Left lung (tissue), 10 donors: Measurements from ENCODE around the gene TLK1. TPM values are rescaled to one million over a fixed set of nuclear protein-coding genes. Genes with fewer than 3 reads are reported as not detected.

Experiments used
- ATAC-seq: fragments of 200-7000 bp; cut with Tn5 transposase; one replicate; pipeline ENCODE4 v1.9.1; 2020; ENCODE audit warnings: moderate library complexity
- DNase-seq, 4 donors: peaks; one replicate each; pipeline ENCODE4 v3.0.0-alpha.2; 2013 to 2020
- H3K27ac ChIP-seq, 2 donors: fragments of 200-600 bp; sonication (generic) in 1 of 2; one replicate each; pipeline versions ENCODE4 v1.5.0 to v1.8.0; 2020 to 2021
- H3K27me3 ChIP-seq, 2 donors: fragments of 200-600 bp; sonication (generic) in 1 of 2; one replicate each; pipeline versions ENCODE4 v1.5.0 to v1.8.0; 2020 to 2021
- H3K36me3 ChIP-seq, 2 donors: fragments of 200-600 bp; sonication (generic) in 1 of 2; one replicate each; pipeline versions ENCODE4 v1.5.0 to v1.8.0; 2020 to 2021
- H3K4me1 ChIP-seq, 2 donors: fragments of 200-600 bp; one replicate each; pipeline ENCODE4 v1.8.0; 2021
- H3K4me3 ChIP-seq, 2 donors: fragments of 200-600 bp; sonication (generic) in 1 of 2; one replicate each; pipeline versions ENCODE4 v1.5.0 to v1.8.0; 2020 to 2021; ENCODE audit warnings: mild to moderate bottlenecking in 1 of 2
- H3K9me3 ChIP-seq, 2 donors: fragments of 200-600 bp; sonication (generic) in 1 of 2; one replicate each; pipeline versions ENCODE4 v1.5.0 to v1.8.0; 2020 to 2021
- intact Hi-C, 2 donors: fragments of 100-400 bp; cut with DNase I; formaldehyde crosslinking; loops; one replicate each; pipeline versions ENCODE4 v1.11.2 to v1.14.2; 2022
- polyA plus RNA-seq, 6 donors: library from polyadenylated mRNA; unstranded; fragments of 120-200 nt; gene quantifications; one replicate each; pipeline ENCODE4 v1.2.1, GENCODE V29; 2013; ENCODE audit not compliant: insufficient read length in 6 of 6
- total RNA-seq, 2 donors: library from RNA; stranded (reverse); fragmentation: NEBNext Ultra II Directional; extraction: Animal tissue kit (Norgen Biotek cat#: 25700); gene quantifications; one replicate each; pipeline ENCODE4 v1.2.1, GENCODE V29; 2021
- TF ChIP-seq, protein P1 (sequence below), 2 donors: fragments of 200-600 bp; sonication (generic) in 1 of 2; IDR thresholded peaks; one replicate each; pipeline versions ENCODE4 v1.5.0 to v1.8.0; 2021; ENCODE audit warnings: antibody characterized with exemption in 2 of 2
- donor health status: DM: no; HTN: yes; CAD: no.
- donor health status: DM: no; HTN: no; CAD: no.

Gene TLK1
- total and polyA plus RNA-seq, 8 donors = 35.3 to 49.8 (median 40.4) TPM

DNA sequence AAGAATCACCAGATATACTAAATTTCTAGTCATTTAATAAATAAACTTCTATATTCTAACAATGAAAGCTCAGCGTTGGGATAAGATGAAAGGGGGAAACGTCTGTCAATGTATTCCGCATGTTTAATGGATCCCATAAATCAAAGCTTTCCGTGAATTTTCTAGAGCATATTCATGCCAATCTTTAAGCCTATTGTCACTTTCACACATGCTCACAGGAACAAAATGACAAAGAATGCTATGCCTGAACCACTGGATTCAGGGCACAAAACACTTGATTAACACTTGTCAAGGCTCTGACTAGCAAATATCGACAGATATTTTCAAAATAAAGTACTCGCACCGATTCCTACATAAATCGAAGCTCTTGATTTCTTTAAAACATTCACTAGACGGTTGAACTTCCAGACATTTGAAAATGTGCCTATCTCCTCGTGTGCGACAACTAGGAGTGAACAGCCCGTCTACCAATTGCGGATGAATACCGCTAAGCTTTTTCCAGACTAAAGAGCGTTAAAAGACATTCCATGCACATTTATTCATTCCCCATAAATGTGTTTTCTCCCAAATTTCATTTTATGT is 1.8 kb downstream of the TLK1 start:
- Histone ChIP-seq H3K4me3 (peak overlapping the region; percentile 68 to 75), H3K27ac (peak overlapping the region in 1 of 2 donors; percentile 92), H3K9me3 (no peaks in the 10 kb centered on the region), H3K27me3 (no peaks in the 10 kb centered on the region), H3K36me3 (no peaks in the 10 kb centered on the region), H3K4me1 (peaks cover 11 to 31% of the 10 kb centered on the region in 2 donors)
- TF ChIP-seq, protein P1, sequence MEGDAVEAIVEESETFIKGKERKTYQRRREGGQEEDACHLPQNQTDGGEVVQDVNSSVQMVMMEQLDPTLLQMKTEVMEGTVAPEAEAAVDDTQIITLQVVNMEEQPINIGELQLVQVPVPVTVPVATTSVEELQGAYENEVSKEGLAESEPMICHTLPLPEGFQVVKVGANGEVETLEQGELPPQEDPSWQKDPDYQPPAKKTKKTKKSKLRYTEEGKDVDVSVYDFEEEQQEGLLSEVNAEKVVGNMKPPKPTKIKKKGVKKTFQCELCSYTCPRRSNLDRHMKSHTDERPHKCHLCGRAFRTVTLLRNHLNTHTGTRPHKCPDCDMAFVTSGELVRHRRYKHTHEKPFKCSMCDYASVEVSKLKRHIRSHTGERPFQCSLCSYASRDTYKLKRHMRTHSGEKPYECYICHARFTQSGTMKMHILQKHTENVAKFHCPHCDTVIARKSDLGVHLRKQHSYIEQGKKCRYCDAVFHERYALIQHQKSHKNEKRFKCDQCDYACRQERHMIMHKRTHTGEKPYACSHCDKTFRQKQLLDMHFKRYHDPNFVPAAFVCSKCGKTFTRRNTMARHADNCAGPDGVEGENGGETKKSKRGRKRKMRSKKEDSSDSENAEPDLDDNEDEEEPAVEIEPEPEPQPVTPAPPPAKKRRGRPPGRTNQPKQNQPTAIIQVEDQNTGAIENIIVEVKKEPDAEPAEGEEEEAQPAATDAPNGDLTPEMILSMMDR (IDR thresholded peaks at IDR 0.05) = no peak
- DNase-seq (no peak), ATAC-seq (no peak)
- intact Hi-C loops = loop anchor here in 1 of 2 donors (10.0 kb wide), 1 partner anchor 184 kb away; no protein-coding TSS in a partner anchor

DNA sequence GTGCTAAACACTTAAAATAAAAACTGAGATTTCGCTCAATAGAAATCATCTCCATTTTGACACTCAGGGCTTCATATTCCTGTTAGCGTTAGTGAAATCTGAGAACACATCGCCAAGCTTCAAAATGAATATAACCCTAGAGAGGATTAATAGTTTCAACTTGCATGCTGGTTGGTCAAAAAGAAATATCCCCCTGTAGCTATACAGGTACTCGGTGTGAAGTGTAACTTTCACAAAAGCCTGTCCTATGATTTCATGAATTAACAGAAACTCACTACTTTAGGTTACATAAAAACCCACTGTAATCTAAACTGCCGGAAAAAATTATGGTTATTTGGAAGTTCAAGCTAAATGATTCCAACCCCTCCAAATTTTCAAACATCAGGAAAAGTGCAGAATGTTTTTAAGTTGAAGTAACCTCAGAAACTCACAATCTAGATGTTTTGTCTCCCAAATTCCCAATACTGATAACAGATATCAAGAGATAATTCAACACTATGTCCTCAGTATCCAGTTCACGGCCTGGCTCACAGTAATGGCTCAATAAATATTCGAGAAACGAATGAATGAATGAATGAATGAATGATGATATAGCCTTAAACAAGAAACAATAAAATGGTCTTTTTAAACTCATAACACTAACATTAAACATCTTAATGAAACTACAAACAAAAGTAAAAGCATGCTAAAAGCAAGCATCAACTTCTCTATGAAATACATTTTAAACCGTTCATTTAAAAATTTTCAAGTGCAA is 2.5 kb downstream of the TLK1 start:
- TF ChIP-seq, protein P1 (IDR thresholded peaks at IDR 0.05) = no peak
- peak overlapping the region in 1 of 2 donors; percentile 75 for H3K4me3 ChIP-seq
- no peak for DNase-seq
- H3K27ac ChIP-seq = no peak overlapping the region
- H3K36me3 ChIP-seq = no peaks in the 10 kb centered on the region
- no peak for ATAC-seq
- no peaks in the 10 kb centered on the region for H3K9me3 ChIP-seq
- intact Hi-C loops = loop anchor here in 1 of 2 donors (10.0 kb wide), 1 partner anchor 183 kb away; no protein-coding TSS in a partner anchor
- no peaks in the 10 kb centered on the region for H3K27me3 ChIP-seq
- peaks cover 11 to 34% of the 10 kb centered on the region in 2 donors for H3K4me1 ChIP-seq

DNA sequence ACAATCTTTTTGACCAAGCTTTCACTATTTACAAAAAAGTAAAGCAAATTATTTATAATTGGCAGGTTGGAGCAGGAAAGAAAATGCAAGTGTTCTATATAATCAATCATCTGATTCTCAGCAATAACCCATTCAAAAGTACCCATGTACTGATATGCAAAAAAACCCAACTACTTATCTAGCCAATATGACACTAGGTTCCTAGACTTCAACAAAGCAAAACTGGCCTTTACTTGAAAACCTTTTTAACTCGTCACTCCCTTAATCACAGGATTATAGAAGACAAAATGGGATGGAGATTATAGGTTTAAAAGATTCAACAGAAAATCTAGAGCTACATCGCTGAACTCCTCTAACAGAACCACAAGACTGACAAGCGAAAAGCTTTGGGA is 3.6 kb downstream of the TLK1 start:
- H3K4me1 ChIP-seq = peaks cover 11 to 34% of the 10 kb centered on the region in 2 donors
- no peaks in the 10 kb centered on the region for H3K36me3 ChIP-seq
- TF ChIP-seq, protein P1 (IDR thresholded peaks at IDR 0.05) = no peak
- intact Hi-C loops = loop anchor here in 1 of 2 donors (10.0 kb wide), 1 partner anchor 182 kb away; no protein-coding TSS in a partner anchor
- no peaks in the 10 kb centered on the region for H3K27me3 ChIP-seq
- H3K9me3 ChIP-seq = no peaks in the 10 kb centered on the region
- H3K4me3 ChIP-seq = no peak overlapping the region
- DNase-seq (no peak), ATAC-seq (no peak)
- no peak overlapping the region for H3K27ac ChIP-seq

DNA sequence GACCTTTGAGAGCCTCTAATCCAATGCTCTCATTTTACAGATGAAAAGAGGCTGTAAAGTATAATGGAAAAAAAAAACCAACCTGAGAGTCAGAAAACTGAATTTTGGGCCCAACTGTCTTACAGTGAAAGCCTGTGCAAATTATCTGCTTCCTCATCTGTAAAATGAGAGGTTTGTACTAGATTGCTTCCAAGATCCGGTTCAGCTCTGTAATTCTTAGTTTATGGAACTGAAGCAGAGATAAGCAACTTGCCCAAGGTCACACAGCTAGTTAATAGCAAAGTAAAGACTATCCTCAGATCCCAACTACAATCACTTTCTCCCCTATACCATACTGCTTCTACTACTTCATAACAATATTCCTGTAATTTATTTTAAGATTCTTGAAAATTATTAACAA is 6.3 kb downstream of the TLK1 start:
- no peaks in the 10 kb centered on the region for H3K36me3 ChIP-seq
- ATAC-seq = no peak
- peaks cover 8 to 37% of the 10 kb centered on the region in 2 donors for H3K4me1 ChIP-seq
- no peak for DNase-seq
- TF ChIP-seq, protein P1 (IDR thresholded peaks at IDR 0.05) = no peak
- no peak overlapping the region for H3K4me3 ChIP-seq
- H3K27ac ChIP-seq = no peak overlapping the region
- intact Hi-C loops = loop anchor here in 1 of 2 donors (10.0 kb wide), 1 partner anchor 180 kb away; no protein-coding TSS in a partner anchor
- no peaks in the 10 kb centered on the region for H3K27me3 ChIP-seq
- H3K9me3 ChIP-seq = no peaks in the 10 kb centered on the region

DNA sequence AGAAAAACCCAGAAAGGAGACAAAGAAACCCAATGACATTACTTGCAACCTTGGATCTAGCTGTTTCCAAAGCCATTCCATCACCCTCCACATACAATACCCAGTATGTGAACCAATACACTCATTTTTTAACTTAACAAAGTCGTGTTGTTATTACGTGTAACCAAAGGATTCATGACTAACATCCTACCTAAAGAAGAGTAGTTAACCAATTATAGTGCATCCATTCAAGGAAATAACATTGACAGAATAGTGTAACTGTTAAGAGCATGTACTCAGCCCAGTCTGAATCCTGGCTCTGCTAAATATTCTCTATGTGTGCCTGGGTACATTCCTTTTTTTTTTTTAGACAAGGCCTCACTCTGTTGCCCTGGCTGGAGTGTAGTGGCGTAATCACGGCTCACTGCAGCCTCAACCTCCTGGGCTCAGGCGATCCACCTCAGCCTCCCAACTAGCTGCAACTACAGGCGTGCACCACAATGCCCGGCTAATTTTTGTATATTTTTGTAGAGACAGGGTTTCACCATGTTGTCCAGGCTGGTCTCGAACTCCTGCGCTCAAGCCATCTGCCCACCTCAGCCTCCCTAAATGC is 9.9 kb downstream of the TLK1 start:
- TF ChIP-seq, protein P1 (IDR thresholded peaks at IDR 0.05) = no peak
- no peak overlapping the region for H3K27ac ChIP-seq
- no peaks in the 10 kb centered on the region for H3K27me3 ChIP-seq
- intact Hi-C loops = loop anchor here in 1 of 2 donors (10.0 kb wide), 1 partner anchor 176 kb away; no protein-coding TSS in a partner anchor
- no peaks in the 10 kb centered on the region for H3K9me3 ChIP-seq
- DNase-seq = no peak
- ATAC-seq = no peak
- H3K36me3 ChIP-seq = no peaks in the 10 kb centered on the region
- peaks cover 0 to 53% of the 10 kb centered on the region in 2 donors for H3K4me1 ChIP-seq
- no peak overlapping the region for H3K4me3 ChIP-seq
